MCF 10A (cell line): ENCODE results near the gene BCL11A. TPM values are rescaled to one million over a fixed set of nuclear protein-coding genes. Genes with fewer than 3 reads are reported as not detected.
A peak's percentile ranks its signal among the peaks of the same experiment; 100 is the strongest.

Source experiments
- BruUV-seq: library from RNA; stranded (reverse); fragments of 400-500 nt; replicated peaks from 2 replicates; lab custom pipeline; 2021; lab: Mats Ljungman, UMichigan
- CTCF ChIA-PET: fragments of 300-600 bp; sonication (Branson Sonifier 250); formaldehyde crosslinking; extraction: SDS; loops from one replicate; lab custom pipeline; 2021; ENCODE audit warnings: antibody characterized with exemption, inconsistent platforms; lab: Yijun Ruan, JAX
- POLR2A ChIA-PET: fragments of 300-600, 350-650 bp; sonication (Branson Sonifier 250); formaldehyde crosslinking; extraction: SDS; loops from one replicate; lab custom pipeline; 2020; ENCODE audit warnings: antibody characterized with exemption, inconsistent platforms; lab: Yijun Ruan, JAX
- DNase-seq: peaks from one replicate; pipeline ENCODE4 v3.0.0-alpha.2; 2018; ENCODE audit not compliant: unreplicated experiment
- H3K27ac Mint-ChIP-seq: one replicate; pipeline ENCODE4 v1.8.0; 2022; ENCODE audit warnings: mild to moderate bottlenecking, low read depth, mixed read lengths; ENCODE audit not compliant: unreplicated experiment
- H3K27me3 Mint-ChIP-seq: one replicate; pipeline ENCODE4 v1.8.0; 2022; ENCODE audit warnings: mixed read lengths; ENCODE audit not compliant: insufficient read depth, unreplicated experiment
- H3K36me3 Mint-ChIP-seq: one replicate; pipeline ENCODE4 v1.8.0; 2022; ENCODE audit warnings: mild to moderate bottlenecking, moderate library complexity, mixed read lengths; ENCODE audit not compliant: insufficient read depth, unreplicated experiment
- H3K4me1 Mint-ChIP-seq: one replicate; pipeline ENCODE4 v1.8.0; 2022; ENCODE audit warnings: mixed read lengths; ENCODE audit not compliant: insufficient read depth, unreplicated experiment
- H3K4me3 Mint-ChIP-seq: one replicate; pipeline ENCODE4 v1.8.0; 2022; ENCODE audit warnings: mild to moderate bottlenecking, moderate library complexity, mixed read lengths; ENCODE audit not compliant: unreplicated experiment
- H3K9me3 Mint-ChIP-seq: one replicate; pipeline ENCODE4 v1.8.0; 2022; ENCODE audit warnings: mixed read lengths; ENCODE audit not compliant: unreplicated experiment
- intact Hi-C: fragments of 100-400 bp; cut with micrococcal nuclease; formaldehyde crosslinking; loops from 2 replicates; pipeline ENCODE4 v1.14.1; 2022
- total RNA-seq: library from RNA; stranded (reverse); gene quantifications from 2 replicates; pipeline ENCODE4 v1.2.3, GENCODE V29; 2022
- TF ChIP-seq, protein P1 (sequence below): fragments of 200-600 bp; IDR thresholded peaks from one replicate; pipeline ENCODE4 v1.8.0; 2022; ENCODE audit warnings: antibody characterized with exemption, mild to moderate bottlenecking; ENCODE audit not compliant: unreplicated experiment

The BCL11A gene
- total RNA-seq, 1 experiment from 2014 or later: 5.3 TPM

DNA sequence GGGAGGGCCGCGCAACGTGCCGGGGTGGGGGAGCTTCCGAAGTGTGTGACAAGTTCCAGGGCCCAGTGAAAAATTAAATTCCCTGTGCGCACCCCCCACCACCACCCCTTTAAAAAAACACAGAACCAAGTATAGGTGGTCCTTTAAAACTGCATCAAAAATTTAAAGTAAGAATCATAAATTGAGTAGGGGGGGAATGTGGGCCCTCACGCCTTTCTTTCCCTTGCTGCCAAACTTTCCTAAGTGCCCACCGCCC is 2.5 kb downstream of the BCL11A start:
- TF ChIP-seq, protein P1, sequence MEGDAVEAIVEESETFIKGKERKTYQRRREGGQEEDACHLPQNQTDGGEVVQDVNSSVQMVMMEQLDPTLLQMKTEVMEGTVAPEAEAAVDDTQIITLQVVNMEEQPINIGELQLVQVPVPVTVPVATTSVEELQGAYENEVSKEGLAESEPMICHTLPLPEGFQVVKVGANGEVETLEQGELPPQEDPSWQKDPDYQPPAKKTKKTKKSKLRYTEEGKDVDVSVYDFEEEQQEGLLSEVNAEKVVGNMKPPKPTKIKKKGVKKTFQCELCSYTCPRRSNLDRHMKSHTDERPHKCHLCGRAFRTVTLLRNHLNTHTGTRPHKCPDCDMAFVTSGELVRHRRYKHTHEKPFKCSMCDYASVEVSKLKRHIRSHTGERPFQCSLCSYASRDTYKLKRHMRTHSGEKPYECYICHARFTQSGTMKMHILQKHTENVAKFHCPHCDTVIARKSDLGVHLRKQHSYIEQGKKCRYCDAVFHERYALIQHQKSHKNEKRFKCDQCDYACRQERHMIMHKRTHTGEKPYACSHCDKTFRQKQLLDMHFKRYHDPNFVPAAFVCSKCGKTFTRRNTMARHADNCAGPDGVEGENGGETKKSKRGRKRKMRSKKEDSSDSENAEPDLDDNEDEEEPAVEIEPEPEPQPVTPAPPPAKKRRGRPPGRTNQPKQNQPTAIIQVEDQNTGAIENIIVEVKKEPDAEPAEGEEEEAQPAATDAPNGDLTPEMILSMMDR: no peak
- ChIA-PET CTCF (interaction anchor here (0.6 to 2.3 kb wide), 7 partner anchors 10 to 1788 kb away, joined by 3 to 23 read pairs (median 7); no protein-coding TSS in a partner anchor), POLR2A (interaction anchor here (0.6 to 2.3 kb wide), 8 partner anchors 10 to 1870 kb away, joined by 3 to 7 read pairs (median 4); no protein-coding TSS in a partner anchor)
- Mint-ChIP-seq H3K4me3 (peak overlapping the region; percentile 88), H3K27ac (peak overlapping the region; percentile 80), H3K27me3 (no peaks in the 10 kb centered on the region), H3K4me1 (peaks cover 15% of the 10 kb centered on the region), H3K36me3 (peaks cover 5% of the 10 kb centered on the region), H3K9me3 (no peaks in the 10 kb centered on the region)
- intact Hi-C loops: loop anchor here (1.0 to 10.0 kb wide), 9 partner anchors 289 to 1980 kb away; no protein-coding TSS in a partner anchor
- DNase-seq: no peak
- no TSS peak for BruUV-seq

DNA sequence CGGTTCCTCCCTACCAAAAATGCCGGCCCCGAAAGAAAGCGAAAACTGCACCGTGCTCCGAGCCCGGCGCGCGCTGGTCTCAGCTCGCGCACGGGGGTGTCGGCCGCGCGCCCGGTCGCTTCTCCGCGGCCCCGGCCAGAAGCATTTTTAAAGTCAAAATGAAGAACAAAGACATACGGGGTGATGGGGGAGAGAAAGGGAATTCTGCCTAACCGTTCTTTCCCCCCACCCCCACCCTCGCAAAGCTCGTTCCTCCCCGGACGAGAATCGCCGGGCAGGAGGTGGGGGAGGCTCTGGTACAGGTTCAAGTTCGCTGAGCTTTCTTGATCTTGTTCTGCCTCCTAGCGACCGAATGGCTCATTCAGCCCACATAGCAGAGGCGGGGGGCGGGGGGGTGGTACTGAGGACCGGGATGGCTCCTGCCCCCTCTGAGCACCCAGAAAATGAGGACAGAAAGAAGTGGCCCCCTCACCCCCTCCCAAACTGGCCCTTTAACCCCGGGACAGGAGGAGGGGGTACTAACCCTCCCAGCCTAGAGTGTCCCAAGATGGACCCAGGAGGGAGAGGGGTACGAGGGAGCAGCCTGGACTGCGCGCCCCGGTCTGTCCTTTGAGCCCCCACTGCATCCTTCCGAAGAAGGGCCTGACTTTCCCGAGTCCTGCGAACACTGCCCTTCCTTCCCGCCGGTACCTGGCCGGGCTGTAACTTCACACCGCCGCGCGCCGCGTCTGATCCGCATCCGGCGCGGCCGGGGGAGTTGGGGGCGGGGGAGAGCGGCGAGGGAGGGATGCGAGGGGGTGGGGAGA is 3.1 kb downstream of the BCL11A start:
- Mint-ChIP-seq H3K36me3 (peaks cover 10% of the 10 kb centered on the region), H3K4me3 (peak overlapping the region; percentile 88), H3K9me3 (no peaks in the 10 kb centered on the region), H3K27ac (no peak overlapping the region), H3K27me3 (no peaks in the 10 kb centered on the region), H3K4me1 (peaks cover 10% of the 10 kb centered on the region)
- POLR2A ChIA-PET: interaction anchor here (0.6 to 2.3 kb wide), 22 partner anchors 9 to 1905 kb away, joined by 3 to 7 read pairs (median 4); no protein-coding TSS in a partner anchor
- intact Hi-C loops: loop anchor here (1.0 to 10.0 kb wide), 9 partner anchors 288 to 1980 kb away; no protein-coding TSS in a partner anchor
- no TSS peak for BruUV-seq
- TF ChIP-seq, protein P1: peak; percentile 77
- CTCF ChIA-PET: interaction anchor here (0.6 to 2.3 kb wide), 46 partner anchors 8 to 1956 kb away, joined by 3 to 23 read pairs (median 4); no protein-coding TSS in a partner anchor
- DNase-seq: peak; percentile 92

DNA sequence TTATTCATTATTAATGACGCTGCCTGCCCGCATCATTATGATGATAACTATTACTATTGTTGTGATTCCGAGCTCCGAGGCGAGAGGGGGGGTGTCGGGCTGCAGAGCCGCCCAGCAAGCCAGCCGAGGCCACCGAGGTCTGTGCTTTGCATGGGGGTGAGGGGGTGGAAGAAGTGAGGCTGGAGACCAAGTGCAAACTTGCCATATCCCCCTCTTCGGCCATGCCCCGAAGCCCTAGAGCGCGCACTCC is 3.6 kb downstream of the BCL11A start:
- TF ChIP-seq, protein P1: no peak
- no peak for DNase-seq
- peak overlapping the region; percentile 88 for H3K4me3 Mint-ChIP-seq
- no peaks in the 10 kb centered on the region for H3K9me3 Mint-ChIP-seq
- H3K27me3 Mint-ChIP-seq: no peaks in the 10 kb centered on the region
- BruUV-seq: no TSS peak
- H3K4me1 Mint-ChIP-seq: peaks cover 9% of the 10 kb centered on the region
- H3K27ac Mint-ChIP-seq: no peak overlapping the region
- ChIA-PET POLR2A (interaction anchor here (0.6 to 2.3 kb wide), 19 partner anchors 11 to 1904 kb away, joined by 3 to 7 read pairs (median 4); no protein-coding TSS in a partner anchor), CTCF (interaction anchor here (0.6 to 2.3 kb wide), 47 partner anchors 7 to 1956 kb away, joined by 3 to 23 read pairs (median 4); no protein-coding TSS in a partner anchor)
- peaks cover 14% of the 10 kb centered on the region for H3K36me3 Mint-ChIP-seq
- intact Hi-C loops: loop anchor here (1.0 to 10.0 kb wide), 9 partner anchors 288 to 1979 kb away; no protein-coding TSS in a partner anchor

DNA sequence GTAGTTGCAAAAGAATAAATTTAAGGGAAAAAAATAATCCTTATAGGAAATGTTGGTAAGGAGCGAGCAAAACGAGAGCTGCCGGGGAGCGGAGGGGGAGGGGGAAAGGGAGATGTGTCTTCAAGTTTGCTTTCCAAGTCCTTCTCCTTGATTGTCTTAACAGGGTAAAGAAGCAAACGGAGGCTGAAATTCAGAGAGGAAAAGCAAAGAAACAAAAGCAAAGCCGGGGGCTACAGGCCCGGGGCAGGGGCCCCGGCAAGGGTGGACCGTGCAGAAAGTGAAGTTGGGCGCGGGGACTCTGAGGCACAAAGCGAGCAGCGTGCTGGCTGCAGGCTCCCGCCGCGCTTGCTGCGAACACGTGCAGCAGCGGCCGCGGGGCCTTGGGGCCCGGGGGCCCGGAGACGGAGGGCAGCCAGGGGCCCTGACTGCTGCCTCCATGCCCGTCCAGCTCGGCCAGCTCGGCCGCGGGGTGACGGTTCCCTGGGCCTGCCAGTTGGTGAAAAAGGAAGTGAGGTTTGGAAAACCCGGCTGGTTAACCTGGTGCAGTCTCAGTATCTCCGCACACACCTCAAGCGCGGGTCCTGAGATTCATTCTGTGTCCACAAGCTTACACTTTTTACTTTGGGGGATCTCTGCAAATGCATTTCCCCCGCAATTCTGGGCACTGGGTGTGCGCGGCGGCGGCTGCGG is 4.1 kb downstream of the BCL11A start:
- H3K27ac Mint-ChIP-seq: peak overlapping the region; percentile 76
- BruUV-seq: no TSS peak
- peaks cover 9% of the 10 kb centered on the region for H3K4me1 Mint-ChIP-seq
- peak; percentile 55 for DNase-seq
- TF ChIP-seq, protein P1: no peak
- ChIA-PET CTCF (interaction anchor here (0.6 to 2.3 kb wide), 35 partner anchors 9 to 1955 kb away, joined by 3 to 23 read pairs (median 4); no protein-coding TSS in a partner anchor), POLR2A (interaction anchor here (0.7 to 2.3 kb wide), 14 partner anchors 10 to 1100 kb away, joined by 3 to 7 read pairs (median 4); no protein-coding TSS in a partner anchor)
- no peaks in the 10 kb centered on the region for H3K27me3 Mint-ChIP-seq
- H3K9me3 Mint-ChIP-seq: no peaks in the 10 kb centered on the region
- H3K4me3 Mint-ChIP-seq: peak overlapping the region; percentile 88
- H3K36me3 Mint-ChIP-seq: peaks cover 18% of the 10 kb centered on the region
- intact Hi-C loops: no loop called here
